CD4-positive, alpha-beta memory T cell (primary cell): ENCODE measurements around the gene SCFD2. TPM values are rescaled to one million over a fixed set of nuclear protein-coding genes. Genes with fewer than 3 reads are reported as not detected.

Experiments used
- CTCF ChIA-PET: fragments of 350-600 bp; sonication (Branson Sonifier 250); formaldehyde crosslinking; loops from one replicate; lab custom pipeline; 2021; ENCODE audit warnings: inconsistent platforms; ENCODE audit not compliant: partially characterized antibody; lab: Charles Lee
- POLR2A ChIA-PET: fragments of 350-600 bp; sonication (Branson Sonifier 250); formaldehyde crosslinking; loops from one replicate; lab custom pipeline; 2021; ENCODE audit not compliant: partially characterized antibody; lab: Charles Lee
- DNase-seq, 5 donors: peaks; one replicate each; pipeline versions ENCODE4 v3.0.0 to v3.0.0-alpha.2; 2020 to 2022; ENCODE audit warnings: mixed read lengths in 1 of 5
- H3K27ac ChIP-seq: one replicate; pipeline ENCODE4 v1.7.0; 2013; ENCODE audit warnings: low read depth, low read length
- H3K27me3 ChIP-seq: 2 replicates; pipeline ENCODE4 v1.7.0; 2013; ENCODE audit warnings: mild to moderate bottlenecking, low read length, moderate library complexity; ENCODE audit not compliant: insufficient read depth
- H3K36me3 ChIP-seq: 2 replicates; pipeline ENCODE4 v1.7.0; 2013; ENCODE audit warnings: mild to moderate bottlenecking, low read length, moderate library complexity; ENCODE audit not compliant: insufficient read depth
- H3K4me1 ChIP-seq: 2 replicates; pipeline ENCODE4 v1.7.0; 2013; ENCODE audit warnings: mild to moderate bottlenecking, low read length, moderate library complexity; ENCODE audit not compliant: insufficient read depth
- H3K4me3 ChIP-seq, 2 donors: one replicate each; pipeline ENCODE4 v1.7.0; 2013; ENCODE audit warnings: low read length in 2 of 2, mild to moderate bottlenecking in 1 of 2
- H3K9me3 ChIP-seq, 2 donors: one replicate each; pipeline ENCODE4 v1.7.0; 2013; ENCODE audit warnings: low read length in 2 of 2, control low read depth in 1 of 2; ENCODE audit not compliant: control insufficient read depth in 1 of 2
- H3K27ac Mint-ChIP-seq, 7 donors: one replicate each; pipeline ENCODE4 v1.8.0; 2020 to 2021; ENCODE audit warnings: mixed read lengths in 7 of 7, mild to moderate bottlenecking in 6 of 7, inconsistent platforms in 3 of 7, moderate library complexity in 3 of 7
- H3K27me3 Mint-ChIP-seq, 2 donors: one replicate each; pipeline ENCODE4 v1.8.0; 2020 to 2021; ENCODE audit warnings: mixed read lengths in 2 of 2
- H3K36me3 Mint-ChIP-seq, 2 donors: one replicate each; pipeline ENCODE4 v1.8.0; 2020 to 2021; ENCODE audit warnings: mixed read lengths in 2 of 2, inconsistent platforms in 1 of 2, mild to moderate bottlenecking in 1 of 2
- H3K4me1 Mint-ChIP-seq, 4 donors: one replicate each; pipeline ENCODE4 v1.8.0; 2020 to 2021; ENCODE audit warnings: mixed read lengths in 4 of 4, mild to moderate bottlenecking in 1 of 4
- H3K4me3 Mint-ChIP-seq, 8 donors: one replicate each; pipeline ENCODE4 v1.8.0; 2020 to 2021; ENCODE audit warnings: mixed read lengths in 8 of 8, mild to moderate bottlenecking in 7 of 8, moderate library complexity in 6 of 8, inconsistent platforms in 3 of 8
- H3K9me3 Mint-ChIP-seq, 8 donors: one replicate each; pipeline ENCODE4 v1.8.0; 2020 to 2021; ENCODE audit warnings: mixed read lengths in 8 of 8, mild to moderate bottlenecking in 5 of 8, inconsistent platforms in 3 of 8, moderate library complexity in 1 of 8
- intact Hi-C: fragments of 100-400 bp; cut with micrococcal nuclease; formaldehyde crosslinking; loops from one replicate; pipeline ENCODE4 v1.15.1; 2023
- polyA plus RNA-seq, 2 donors: library from polyadenylated mRNA; unstranded; fragments of 300-500 nt; fragmentation: Illumina TruSeq; gene quantifications; one replicate each; pipeline ENCODE4 v1.2.3, GENCODE V29; 2021
- total RNA-seq, 2 experiments: library from RNA; stranded (reverse); gene quantifications; one replicate each; pipeline ENCODE4 v1.2.3, GENCODE V29; 2021

The SCFD2 gene
- total and polyA plus RNA-seq, 4 experiments from 2014 or later = 12.4 to 21.2 (median 13.5) TPM

- peaks cover 0 to 2% (median 0%) of the 10 kb centered on the region in 4 donors for H3K4me1 Mint-ChIP-seq
Measured at GRCh38 chr4:52962721-52963120, 403.1 kb downstream of the SCFD2 start.

GRCh38 chr4:52961666-52962412 is 404.0 kb downstream of the SCFD2 start:
- H3K4me3 Mint-ChIP-seq = no peak overlapping the region
- H3K9me3 ChIP-seq = no peaks in the 10 kb centered on the region
- ChIA-PET POLR2A (no interaction called here), CTCF (interaction anchor here (0.9 kb wide), 1 partner anchor 10 kb away, joined by 3 read pairs; no protein-coding TSS in a partner anchor)
- no peak for DNase-seq
- H3K4me3 ChIP-seq = no peak overlapping the region
- peaks cover 0 to 24% of the 10 kb centered on the region in 2 donors for H3K36me3 Mint-ChIP-seq
- no peak overlapping the region for H3K27ac Mint-ChIP-seq
- no peaks in the 10 kb centered on the region for H3K27me3 Mint-ChIP-seq
- no peaks in the 10 kb centered on the region for H3K36me3 ChIP-seq
- intact Hi-C loops = no loop called here
- H3K9me3 Mint-ChIP-seq = peaks cover 0 to 2% (median 0%) of the 10 kb centered on the region in 8 donors
- no peaks in the 10 kb centered on the region for H3K4me1 ChIP-seq
- H3K4me1 Mint-ChIP-seq = peaks cover 0 to 2% (median 0%) of the 10 kb centered on the region in 4 donors
- H3K27me3 ChIP-seq = no peaks in the 10 kb centered on the region
- no peak overlapping the region for H3K27ac ChIP-seq

More at GRCh38 chr4:52962721-52963120, 403.1 kb downstream of the SCFD2 start:
- Mint-ChIP-seq H3K9me3 (peaks cover 0 to 2% (median 0%) of the 10 kb centered on the region in 8 donors), H3K27ac (no peak overlapping the region), H3K4me3 (no peak overlapping the region), H3K27me3 (no peaks in the 10 kb centered on the region), H3K36me3 (peaks cover 0 to 21% of the 10 kb centered on the region in 2 donors)
- Histone ChIP-seq H3K36me3 (no peaks in the 10 kb centered on the region), H3K9me3 (no peaks in the 10 kb centered on the region), H3K27me3 (no peaks in the 10 kb centered on the region), H3K4me3 (no peak overlapping the region), H3K4me1 (no peaks in the 10 kb centered on the region), H3K27ac (no peak overlapping the region)
- CTCF ChIA-PET = no interaction called here
- DNase-seq = no peak
- POLR2A ChIA-PET = no interaction called here
- intact Hi-C loops = no loop called here

GRCh38 chr4:52959541-52959940 is 406.3 kb downstream of the SCFD2 start:
- Mint-ChIP-seq H3K36me3 (peaks cover 0 to 24% of the 10 kb centered on the region in 2 donors), H3K9me3 (no peaks in the 10 kb centered on the region)

GRCh38 chr4:52957835-52958631 is 407.8 kb downstream of the SCFD2 start:
- DNase-seq = no peak
- no peaks in the 10 kb centered on the region for H3K9me3 Mint-ChIP-seq
- no peak overlapping the region for H3K4me3 Mint-ChIP-seq
- no peak overlapping the region for H3K27ac Mint-ChIP-seq
- H3K27me3 Mint-ChIP-seq = no peaks in the 10 kb centered on the region
- Histone ChIP-seq H3K4me3 (no peak overlapping the region), H3K36me3 (no peaks in the 10 kb centered on the region), H3K9me3 (no peaks in the 10 kb centered on the region), H3K27me3 (no peaks in the 10 kb centered on the region), H3K4me1 (no peaks in the 10 kb centered on the region), H3K27ac (no peak overlapping the region)
- peaks cover 5 to 29% of the 10 kb centered on the region in 2 donors for H3K36me3 Mint-ChIP-seq
- ChIA-PET CTCF (no interaction called here), POLR2A (no interaction called here)
- intact Hi-C loops = no loop called here
- peaks cover 0 to 2% (median 0%) of the 10 kb centered on the region in 4 donors for H3K4me1 Mint-ChIP-seq

More at GRCh38 chr4:52959541-52959940, 406.3 kb downstream of the SCFD2 start:
- no peaks in the 10 kb centered on the region for H3K4me1 ChIP-seq
- intact Hi-C loops = no loop called here
- H3K4me3 ChIP-seq = no peak overlapping the region
- no peak overlapping the region for H3K27ac Mint-ChIP-seq
- no peak for DNase-seq
- no peaks in the 10 kb centered on the region for H3K36me3 ChIP-seq
- H3K9me3 ChIP-seq = no peaks in the 10 kb centered on the region
- H3K4me1 Mint-ChIP-seq = peaks cover 0 to 2% (median 0%) of the 10 kb centered on the region in 4 donors
- no peaks in the 10 kb centered on the region for H3K27me3 Mint-ChIP-seq
- CTCF ChIA-PET = interaction anchor here (1.5 kb wide), 1 partner anchor 24 kb away, joined by 3 read pairs; no protein-coding TSS in a partner anchor
- H3K27ac ChIP-seq = no peak overlapping the region
- POLR2A ChIA-PET = no interaction called here
- no peaks in the 10 kb centered on the region for H3K27me3 ChIP-seq
- H3K4me3 Mint-ChIP-seq = no peak overlapping the region

GRCh38 chr4:52957220-52957686 is 408.6 kb downstream of the SCFD2 start:
- no peaks in the 10 kb centered on the region for H3K4me1 ChIP-seq
- H3K36me3 ChIP-seq = no peaks in the 10 kb centered on the region
- Mint-ChIP-seq H3K36me3 (peaks cover 5 to 34% of the 10 kb centered on the region in 2 donors), H3K27me3 (no peaks in the 10 kb centered on the region), H3K27ac (no peak overlapping the region), H3K9me3 (no peaks in the 10 kb centered on the region), H3K4me1 (peaks cover 0 to 2% (median 0%) of the 10 kb centered on the region in 4 donors), H3K4me3 (no peak overlapping the region)
- no peaks in the 10 kb centered on the region for H3K27me3 ChIP-seq
- intact Hi-C loops = no loop called here
- H3K4me3 ChIP-seq = no peak overlapping the region
- DNase-seq = no peak
- POLR2A ChIA-PET = no interaction called here
- CTCF ChIA-PET = no interaction called here
- no peak overlapping the region for H3K27ac ChIP-seq
- H3K9me3 ChIP-seq = no peaks in the 10 kb centered on the region

GRCh38 chr4:52956691-52957090 is 409.2 kb downstream of the SCFD2 start:
- intact Hi-C loops = no loop called here

More at GRCh38 chr4:52956691-52957090, 409.2 kb downstream of the SCFD2 start:
- no peak for DNase-seq
- H3K27ac ChIP-seq = no peak overlapping the region
- ChIA-PET CTCF (interaction anchor here (1.2 kb wide), 1 partner anchor 411 kb away, joined by 4 read pairs; no protein-coding TSS in a partner anchor), POLR2A (no interaction called here)
- H3K36me3 ChIP-seq = no peaks in the 10 kb centered on the region
- peaks cover 5 to 36% of the 10 kb centered on the region in 2 donors for H3K36me3 Mint-ChIP-seq
- no peaks in the 10 kb centered on the region for H3K4me1 ChIP-seq
- H3K27me3 ChIP-seq = no peaks in the 10 kb centered on the region
- no peaks in the 10 kb centered on the region for H3K9me3 ChIP-seq
- H3K4me3 ChIP-seq = no peak overlapping the region
- no peak overlapping the region for H3K27ac Mint-ChIP-seq
- no peaks in the 10 kb centered on the region for H3K9me3 Mint-ChIP-seq
- H3K4me1 Mint-ChIP-seq = peaks cover 0 to 1% (median 0%) of the 10 kb centered on the region in 4 donors
- no peaks in the 10 kb centered on the region for H3K27me3 Mint-ChIP-seq
- H3K4me3 Mint-ChIP-seq = no peak overlapping the region
